GM21528 (cell line): Measurements from ENCODE around the gene UBA1.

ENCODE experiments used
- ATAC-seq: cut with Tn5 transposase; IDR thresholded peaks from one replicate; pipeline ENCODE4 v1.9.1; 2021; ENCODE audit warnings: mild to moderate bottlenecking, moderate library complexity; ENCODE audit not compliant: unreplicated experiment, low FRiP score

The UBA1 gene

GRCh38 chrX:47227334-47227583 lies 33.6 kb downstream of the UBA1 start:
- ATAC-seq: no peak

GRCh38 chrX:47228550-47229270 lies 35.1 kb downstream of the UBA1 start:
- ATAC-seq: no peak

- no peak for ATAC-seq
These were observed 35.8 kb downstream of the UBA1 start for GRCh38 chrX:47229427-47229826.

GRCh38 chrX:47230136-47230868 lies 36.7 kb downstream of the UBA1 start:
- no peak for ATAC-seq

GRCh38 chrX:47231167-47231566 lies 37.5 kb downstream of the UBA1 start:
- no peak for ATAC-seq

- no peak for ATAC-seq
These were observed 38.7 kb downstream of the UBA1 start for GRCh38 chrX:47232197-47232802.

- ATAC-seq: peak; percentile 20
These were observed 39.2 kb downstream of the UBA1 start, which contains the start of gene USP11 for GRCh38 chrX:47232803-47233332. USP11 (plus strand) TSS chrX:47233009; CDS start chrX:47233044, 35 bp downstream.

GRCh38 chrX:47233333-47234113 lies 39.9 kb downstream of the UBA1 start:
- peak; percentile 87 for ATAC-seq

- ATAC-seq: no peak
These were observed 41.0 kb downstream of the UBA1 start for GRCh38 chrX:47234583-47234982.

GRCh38 chrX:47235691-47236103 lies 42.1 kb downstream of the UBA1 start:
- ATAC-seq: no peak

- no peak for ATAC-seq
These were observed 45.6 kb downstream of the UBA1 start for GRCh38 chrX:47239199-47239598.

GRCh38 chrX:47239898-47240545 lies 46.4 kb downstream of the UBA1 start:
- no peak for ATAC-seq

GRCh38 chrX:47240619-47241018 lies 47.0 kb downstream of the UBA1 start:
- no peak for ATAC-seq

GRCh38 chrX:47241201-47242011 lies 47.8 kb downstream of the UBA1 start:
- no peak for ATAC-seq

GRCh38 chrX:47242321-47242720 lies 48.7 kb downstream of the UBA1 start:
- ATAC-seq: no peak

GRCh38 chrX:47243351-47243750 lies 49.7 kb downstream of the UBA1 start:
- ATAC-seq: no peak

- ATAC-seq: no peak
These were observed 51.0 kb downstream of the UBA1 start for GRCh38 chrX:47244676-47245075.

- no peak for ATAC-seq
These were observed 51.5 kb downstream of the UBA1 start for GRCh38 chrX:47245156-47245555.

- ATAC-seq: no peak
These were observed 53.8 kb downstream of the UBA1 start for GRCh38 chrX:47247206-47247998.
